ENCODE results near the gene SOX14. TPM values are rescaled to one million over a fixed set of nuclear protein-coding genes. Genes with fewer than 3 reads are reported as not detected.

Gene SOX14
- total RNA-seq, 1 experiment from 2014 or later: not detected

DNA sequence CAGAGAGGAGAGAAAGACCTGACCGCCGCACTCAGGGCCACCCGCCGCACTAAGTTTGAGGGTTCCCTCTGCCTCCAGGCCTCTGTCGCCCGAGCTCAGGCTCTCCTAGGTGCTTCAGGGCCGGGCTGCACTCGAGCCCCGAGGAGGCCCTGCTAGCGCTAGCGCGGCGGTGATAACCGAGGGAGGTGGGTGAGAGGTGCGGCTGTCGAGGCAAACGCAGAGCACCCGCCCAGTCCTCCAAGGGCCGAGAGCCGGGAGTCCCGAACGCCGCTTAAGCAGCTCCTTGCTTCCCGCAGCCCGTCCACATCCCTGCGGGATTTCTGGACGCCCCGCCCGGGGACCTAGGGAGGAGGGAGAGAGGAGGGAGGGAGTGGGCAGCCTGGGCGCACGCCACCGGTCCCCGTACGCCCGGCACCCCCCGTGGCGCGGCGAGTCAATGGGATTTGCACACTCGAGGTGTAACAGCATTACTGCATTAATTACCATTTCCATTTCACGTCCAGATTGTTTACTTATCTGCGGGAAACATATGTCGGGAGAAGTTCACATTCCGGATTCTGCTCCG lies 6.8 kb downstream of the SOX14 start:
- Histone ChIP-seq H3K4me1 (replicated peaks; ENCODE audit: insufficient read depth) (no peaks in the 10 kb centered on the region), H3K27ac (no peak overlapping the region), H3K4me2 (no peak overlapping the region), H3K9me2 (ENCODE audit: insufficient read depth) (no peaks in the 10 kb centered on the region), H2AFZ (no peak overlapping the region), H3K9me3 (ENCODE audit: insufficient read depth, low read depth) (no peaks in the 10 kb centered on the region), H3K79me2 (ENCODE audit: low read depth) (no peaks in the 10 kb centered on the region), H3K4me3 (no peak overlapping the region), H4K20me1 (ENCODE audit: insufficient read depth) (no peaks in the 10 kb centered on the region), H3K36me3 (ENCODE audit: low read depth) (no peaks in the 10 kb centered on the region), H3K27me3 (ENCODE audit: insufficient read depth, low read depth) (peaks cover 62% of the 10 kb centered on the region), H3F3A (ENCODE audit: insufficient read depth, low read depth) (no peaks in the 10 kb centered on the region)
- CTCF ChIA-PET: no interaction called here
- no peak for DNase-seq
- no TSS peak for BruUV-seq (replicated peaks)
- TF ChIP-seq, protein P1, sequence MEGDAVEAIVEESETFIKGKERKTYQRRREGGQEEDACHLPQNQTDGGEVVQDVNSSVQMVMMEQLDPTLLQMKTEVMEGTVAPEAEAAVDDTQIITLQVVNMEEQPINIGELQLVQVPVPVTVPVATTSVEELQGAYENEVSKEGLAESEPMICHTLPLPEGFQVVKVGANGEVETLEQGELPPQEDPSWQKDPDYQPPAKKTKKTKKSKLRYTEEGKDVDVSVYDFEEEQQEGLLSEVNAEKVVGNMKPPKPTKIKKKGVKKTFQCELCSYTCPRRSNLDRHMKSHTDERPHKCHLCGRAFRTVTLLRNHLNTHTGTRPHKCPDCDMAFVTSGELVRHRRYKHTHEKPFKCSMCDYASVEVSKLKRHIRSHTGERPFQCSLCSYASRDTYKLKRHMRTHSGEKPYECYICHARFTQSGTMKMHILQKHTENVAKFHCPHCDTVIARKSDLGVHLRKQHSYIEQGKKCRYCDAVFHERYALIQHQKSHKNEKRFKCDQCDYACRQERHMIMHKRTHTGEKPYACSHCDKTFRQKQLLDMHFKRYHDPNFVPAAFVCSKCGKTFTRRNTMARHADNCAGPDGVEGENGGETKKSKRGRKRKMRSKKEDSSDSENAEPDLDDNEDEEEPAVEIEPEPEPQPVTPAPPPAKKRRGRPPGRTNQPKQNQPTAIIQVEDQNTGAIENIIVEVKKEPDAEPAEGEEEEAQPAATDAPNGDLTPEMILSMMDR (conservative IDR thresholded peaks at IDR 0.05): no peak
- TF ChIP-seq EZH2 (IDR thresholded peaks at IDR 0.05; ENCODE audit: low read depth): no peak
- intact Hi-C loops (cut with micrococcal nuclease; ENCODE audit: unreplicated experiment): no loop called here
- POLR2A ChIA-PET (ENCODE audit: unreplicated experiment): no interaction called here

GRCh38 chr3:137771401-137772213 lies 7.5 kb downstream of the SOX14 start:
- Histone ChIP-seq H3K4me3 (no peak overlapping the region), H3K27ac (no peak overlapping the region), H2AFZ (no peak overlapping the region), H3K9me2 (ENCODE audit: insufficient read depth) (no peaks in the 10 kb centered on the region), H3K79me2 (ENCODE audit: low read depth) (no peaks in the 10 kb centered on the region), H3K36me3 (ENCODE audit: low read depth) (no peaks in the 10 kb centered on the region), H3K4me1 (replicated peaks; ENCODE audit: insufficient read depth) (no peaks in the 10 kb centered on the region), H3F3A (ENCODE audit: insufficient read depth, low read depth) (no peaks in the 10 kb centered on the region), H3K27me3 (ENCODE audit: insufficient read depth, low read depth) (peaks cover 55% of the 10 kb centered on the region), H3K9me3 (ENCODE audit: insufficient read depth, low read depth) (no peaks in the 10 kb centered on the region), H4K20me1 (ENCODE audit: insufficient read depth) (no peaks in the 10 kb centered on the region), H3K4me2 (no peak overlapping the region)
- TF ChIP-seq, protein P1 (conservative IDR thresholded peaks at IDR 0.05): no peak
- no peak for TF ChIP-seq EZH2 (IDR thresholded peaks at IDR 0.05; ENCODE audit: low read depth)
- intact Hi-C loops (cut with micrococcal nuclease; ENCODE audit: unreplicated experiment): no loop called here
- ChIA-PET CTCF (no interaction called here), POLR2A (ENCODE audit: unreplicated experiment) (no interaction called here)
- no TSS peak for BruUV-seq (replicated peaks)
- DNase-seq: no peak

GRCh38 chr3:137772214-137772955 lies 8.3 kb downstream of the SOX14 start:
- Histone ChIP-seq H2AFZ (no peak overlapping the region), H3K27ac (no peak overlapping the region), H3K27me3 (ENCODE audit: insufficient read depth, low read depth) (peaks cover 47% of the 10 kb centered on the region), H3K4me2 (no peak overlapping the region), H4K20me1 (ENCODE audit: insufficient read depth) (no peaks in the 10 kb centered on the region), H3K4me3 (no peak overlapping the region), H3K9me2 (ENCODE audit: insufficient read depth) (no peaks in the 10 kb centered on the region), H3K79me2 (ENCODE audit: low read depth) (no peaks in the 10 kb centered on the region), H3K4me1 (replicated peaks; ENCODE audit: insufficient read depth) (no peaks in the 10 kb centered on the region), H3F3A (ENCODE audit: insufficient read depth, low read depth) (no peaks in the 10 kb centered on the region), H3K9me3 (ENCODE audit: insufficient read depth, low read depth) (no peaks in the 10 kb centered on the region), H3K36me3 (ENCODE audit: low read depth) (no peaks in the 10 kb centered on the region)
- intact Hi-C loops (cut with micrococcal nuclease; ENCODE audit: unreplicated experiment): no loop called here
- TF ChIP-seq EZH2 (IDR thresholded peaks at IDR 0.05; ENCODE audit: low read depth): no peak
- TF ChIP-seq, protein P1 (conservative IDR thresholded peaks at IDR 0.05): no peak
- CTCF ChIA-PET: no interaction called here
- POLR2A ChIA-PET (ENCODE audit: unreplicated experiment): no interaction called here
- DNase-seq: no peak
- no TSS peak for BruUV-seq (replicated peaks)

Data from PC-9 (cell line).